ENCODE data around the gene LACTB.

DNA sequence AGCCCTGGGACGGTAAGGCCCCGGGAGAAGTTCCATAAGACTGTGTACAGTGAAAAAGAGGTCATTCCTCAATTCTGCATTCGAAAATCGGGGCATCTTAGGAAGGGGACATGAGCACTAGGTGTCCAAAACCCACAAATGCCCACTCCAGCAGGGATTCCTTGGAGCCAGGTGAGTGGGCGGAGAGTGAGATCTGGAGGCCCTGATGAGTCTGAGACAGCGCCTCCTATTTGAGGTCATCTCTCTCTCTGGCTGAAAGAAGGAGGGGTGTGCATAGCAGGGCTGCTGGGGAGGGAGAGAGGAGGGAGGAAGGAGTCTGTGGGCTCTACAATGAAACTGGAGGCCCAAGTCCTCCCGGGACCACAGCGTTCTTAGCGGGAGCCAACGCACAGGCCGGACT lies 38.1 kb upstream of the LACTB start:
- TF ChIP-seq, protein P1, sequence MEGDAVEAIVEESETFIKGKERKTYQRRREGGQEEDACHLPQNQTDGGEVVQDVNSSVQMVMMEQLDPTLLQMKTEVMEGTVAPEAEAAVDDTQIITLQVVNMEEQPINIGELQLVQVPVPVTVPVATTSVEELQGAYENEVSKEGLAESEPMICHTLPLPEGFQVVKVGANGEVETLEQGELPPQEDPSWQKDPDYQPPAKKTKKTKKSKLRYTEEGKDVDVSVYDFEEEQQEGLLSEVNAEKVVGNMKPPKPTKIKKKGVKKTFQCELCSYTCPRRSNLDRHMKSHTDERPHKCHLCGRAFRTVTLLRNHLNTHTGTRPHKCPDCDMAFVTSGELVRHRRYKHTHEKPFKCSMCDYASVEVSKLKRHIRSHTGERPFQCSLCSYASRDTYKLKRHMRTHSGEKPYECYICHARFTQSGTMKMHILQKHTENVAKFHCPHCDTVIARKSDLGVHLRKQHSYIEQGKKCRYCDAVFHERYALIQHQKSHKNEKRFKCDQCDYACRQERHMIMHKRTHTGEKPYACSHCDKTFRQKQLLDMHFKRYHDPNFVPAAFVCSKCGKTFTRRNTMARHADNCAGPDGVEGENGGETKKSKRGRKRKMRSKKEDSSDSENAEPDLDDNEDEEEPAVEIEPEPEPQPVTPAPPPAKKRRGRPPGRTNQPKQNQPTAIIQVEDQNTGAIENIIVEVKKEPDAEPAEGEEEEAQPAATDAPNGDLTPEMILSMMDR (IDR thresholded peaks at IDR 0.05; ENCODE audit: low read length): no peak
- no peak for TF ChIP-seq EZH2 (IDR thresholded peaks at IDR 0.05; ENCODE audit: borderline replicate concordance, low read length)
